DND-41 (cell line): ENCODE measurements around the gene P2RY2.

Experiments
- ATAC-seq: fragments of 200-7000 bp; cut with Tn5 transposase; 3 replicates; pipeline ENCODE4 v1.9.1; 2021; ENCODE audit warnings: low read depth; ENCODE audit not compliant: insufficient read depth
- DNase-seq: peaks from one replicate; pipeline ENCODE4 v3.0.0-alpha.2; 2020
- H2AFZ ChIP-seq: 2 replicates; pipeline ENCODE4 v1.6.0; 2012; ENCODE audit warnings: low read depth, low read length
- H3K27ac ChIP-seq: 2 replicates; pipeline ENCODE4 v1.5.1; 2012; ENCODE audit warnings: low read length, inconsistent platforms
- H3K27me3 ChIP-seq: fragments of 200-600 bp; sonication (generic); 2 replicates; pipeline ENCODE4 v1.6.0; 2012; ENCODE audit warnings: low read length, mild to moderate bottlenecking, inconsistent platforms; ENCODE audit not compliant: insufficient read depth, poor library complexity
- H3K36me3 ChIP-seq: 2 replicates; pipeline ENCODE4 v1.5.1; 2012; ENCODE audit warnings: low read length, inconsistent platforms; ENCODE audit not compliant: insufficient read depth
- H3K4me1 ChIP-seq: 2 replicates; pipeline ENCODE4 v1.5.1; 2012; ENCODE audit warnings: mild to moderate bottlenecking, low read length; ENCODE audit not compliant: insufficient read depth
- H3K4me2 ChIP-seq: 2 replicates; pipeline ENCODE4 v1.6.0; 2012; ENCODE audit warnings: mild to moderate bottlenecking, moderate library complexity, low read length, inconsistent platforms; ENCODE audit not compliant: insufficient read depth
- H3K4me3 ChIP-seq, 2 experiments: fragments of 200-600 bp in 1 of 2; shearing (Covaris generic) in 1 of 2; 2 replicates each; pipeline ENCODE4 v1.5.1; 2012 to 2016; ENCODE audit warnings: inconsistent platforms in 2 of 2, low read length in 2 of 2, mild to moderate bottlenecking in 2 of 2, low read depth in 1 of 2, moderate library complexity in 1 of 2
- H3K79me2 ChIP-seq: 2 replicates; pipeline ENCODE4 v1.6.0; 2012; ENCODE audit warnings: low read length, inconsistent platforms; ENCODE audit not compliant: insufficient read depth
- H3K9ac ChIP-seq: 2 replicates; pipeline ENCODE4 v1.6.0; 2012; ENCODE audit warnings: low read depth, mild to moderate bottlenecking, inconsistent platforms, low read length, moderate library complexity
- H3K9me3 ChIP-seq: 2 replicates; pipeline ENCODE4 v1.5.1; 2012; ENCODE audit warnings: low read length, moderate library complexity, mild to moderate bottlenecking, inconsistent platforms; ENCODE audit not compliant: insufficient read depth, severe bottlenecking
- H4K20me1 ChIP-seq: 2 replicates; pipeline ENCODE4 v1.6.0; 2012; ENCODE audit warnings: low read length; ENCODE audit not compliant: insufficient read depth
- CTCF ChIP-seq: IDR thresholded peaks from 2 replicates; pipeline ENCODE4 v1.5.1; 2012; ENCODE audit warnings: borderline replicate concordance, low read length, moderate library complexity, mild to moderate bottlenecking; ENCODE audit not compliant: poor library complexity, severe bottlenecking; ENCODE audit errors: extremely low read depth
- EZH2 ChIP-seq: IDR thresholded peaks from 3 replicates; pipeline ENCODE4 v1.6.1; 2012; ENCODE audit warnings: borderline replicate concordance, low read depth, mild to moderate bottlenecking, moderate library complexity, low read length, inconsistent platforms; ENCODE audit not compliant: severe bottlenecking

Gene P2RY2

GRCh38 chr11:73192272-73192671, 25.8 kb upstream of the P2RY2 start:
- Histone ChIP-seq H4K20me1 (peaks cover 4% of the 10 kb centered on the region; the same call in 1 of the 2 replicates), H3K36me3 (no peaks in the 10 kb centered on the region), H3K9ac (no peak overlapping the region), H3K4me1 (no peaks in the 10 kb centered on the region), H3K79me2 (no peaks in the 10 kb centered on the region), H3K4me2 (no peak overlapping the region), H3K4me3 (no peak overlapping the region), H3K9me3 (no peaks in the 10 kb centered on the region), H3K27me3 (no peaks in the 10 kb centered on the region), H2AFZ (no peak overlapping the region), H3K27ac (no peak overlapping the region)
- no peak for DNase-seq
- ATAC-seq: no peak
- TF ChIP-seq CTCF: no peak
- no peak for TF ChIP-seq EZH2

- Histone ChIP-seq H3K27ac (no peak overlapping the region), H3K9me3 (no peaks in the 10 kb centered on the region), H4K20me1 (peaks cover 4% of the 10 kb centered on the region; the same call in 1 of the 2 replicates), H3K36me3 (no peaks in the 10 kb centered on the region), H3K4me2 (no peak overlapping the region), H3K4me3 (no peak overlapping the region), H3K4me1 (no peaks in the 10 kb centered on the region), H3K9ac (no peak overlapping the region), H3K27me3 (no peaks in the 10 kb centered on the region), H3K79me2 (no peaks in the 10 kb centered on the region), H2AFZ (no peak overlapping the region)
- no peak for TF ChIP-seq EZH2
- TF ChIP-seq CTCF: no peak
- DNase-seq (no peak), ATAC-seq (no peak)
These were observed 24.6 kb upstream of the P2RY2 start for GRCh38 chr11:73193251-73194033.

- Histone ChIP-seq H2AFZ (no peak overlapping the region), H3K27me3 (no peaks in the 10 kb centered on the region), H3K27ac (no peak overlapping the region), H3K9ac (no peak overlapping the region), H3K4me3 (no peak overlapping the region), H3K4me2 (no peak overlapping the region), H3K9me3 (no peaks in the 10 kb centered on the region), H3K4me1 (no peaks in the 10 kb centered on the region), H3K36me3 (no peaks in the 10 kb centered on the region), H4K20me1 (peaks cover 4% of the 10 kb centered on the region; the same call in 1 of the 2 replicates), H3K79me2 (no peaks in the 10 kb centered on the region)
- no peak for DNase-seq
- no peak for TF ChIP-seq CTCF
- TF ChIP-seq EZH2: no peak
- no peak for ATAC-seq
These were observed 24.0 kb upstream of the P2RY2 start for GRCh38 chr11:73194034-73194507.
